GM13977 (cell line): ENCODE measurements around the gene EVX1.

Experiments used
- DNase-seq: peaks from one replicate; pipeline ENCODE4 v3.0.0; 2012; ENCODE audit warnings: low spot score
- CTCF ChIP-seq: IDR thresholded peaks from 2 replicates; pipeline ENCODE4 v1.5.1; 2012; ENCODE audit warnings: mild to moderate bottlenecking, control low read depth; ENCODE audit not compliant: insufficient read depth; ENCODE audit errors: extremely low read depth, missing control alignments
- in situ Hi-C: fragments of 300-500 bp; cut with MboI; formaldehyde crosslinking; loops from one replicate; pipeline ENCODE4 v1.12.0; 2022; ENCODE audit warnings: low sequenced_read_pairs, low pct_unique_long_range_greater_than_20kb, mixed read lengths, inconsistent platforms; ENCODE audit not compliant: unreplicated experiment

EVX1 gene

GRCh38 chr7:27235387-27236311 lies 7.0 kb upstream of the EVX1 start:
- TF ChIP-seq CTCF: peak; percentile 57
- DNase-seq: no peak
- in situ Hi-C loops: no loop called here

- in situ Hi-C loops: no loop called here
- DNase-seq: no peak
- TF ChIP-seq CTCF: no peak
These were observed 4.8 kb upstream of the EVX1 start for GRCh38 chr7:27237735-27238334.

GRCh38 chr7:27238979-27239386 lies 3.6 kb upstream of the EVX1 start:
- DNase-seq: no peak
- no peak for TF ChIP-seq CTCF
- in situ Hi-C loops: no loop called here

- DNase-seq: no peak
- in situ Hi-C loops: loop anchor here (10.0 kb wide), 1 partner anchor 85 kb away; the partner anchor contains the start of genes HOXA3 and HOXA7
- no peak for TF ChIP-seq CTCF
These were observed 3.1 kb upstream of the EVX1 start for GRCh38 chr7:27239387-27240014.

GRCh38 chr7:27240015-27240731 lies 2.4 kb upstream of the EVX1 start:
- TF ChIP-seq CTCF: no peak
- in situ Hi-C loops: loop anchor here (10.0 kb wide), 1 partner anchor 85 kb away; the partner anchor contains the start of genes HOXA3 and HOXA7
- peak; percentile 24 for DNase-seq
